Daoy (cell line): ENCODE measurements around the gene C9orf153. TPM values are rescaled to one million over a fixed set of nuclear protein-coding genes. Genes with fewer than 3 reads are reported as not detected.
"Not testable (repeated sequence)": the region's sequence is repeated elsewhere in the genome, so short reads cannot be mapped to it uniquely, and the experiment has no call there.

Source experiments
- DNase-seq: peaks from one replicate; pipeline ENCODE4 v3.0.0-alpha.2; 2015; ENCODE audit warnings: low read depth
- total RNA-seq: library from RNA; depleted of rRNA; stranded (reverse); fragments of >200 nt; shearing (Covaris generic); gene quantifications from 2 replicates; pipeline ENCODE4 v1.2.3, GENCODE V29; 2014

The C9orf153 gene
- total RNA-seq, 1 experiment from 2014 or later, result not detected

DNA sequence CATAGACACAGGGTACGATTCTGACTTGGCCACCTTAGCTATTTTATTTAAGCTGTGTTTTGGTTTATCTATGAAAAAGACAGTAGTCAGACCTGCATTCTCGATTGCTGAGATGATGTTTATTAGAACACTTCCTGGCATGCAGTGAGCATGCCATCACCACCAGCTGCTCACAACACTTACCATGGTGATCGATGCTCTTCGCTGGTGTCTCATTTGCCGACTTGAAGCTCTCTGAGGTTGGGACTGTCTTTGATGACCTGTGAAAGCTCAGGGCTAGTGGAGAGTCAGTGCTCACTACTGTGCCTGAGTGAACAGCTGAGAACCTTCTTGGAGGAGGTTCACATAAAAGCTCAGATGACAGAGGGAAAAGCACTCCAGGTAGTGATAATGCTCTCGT, 4.4 kb upstream of the C9orf153 start:
- no peak for DNase-seq

DNA sequence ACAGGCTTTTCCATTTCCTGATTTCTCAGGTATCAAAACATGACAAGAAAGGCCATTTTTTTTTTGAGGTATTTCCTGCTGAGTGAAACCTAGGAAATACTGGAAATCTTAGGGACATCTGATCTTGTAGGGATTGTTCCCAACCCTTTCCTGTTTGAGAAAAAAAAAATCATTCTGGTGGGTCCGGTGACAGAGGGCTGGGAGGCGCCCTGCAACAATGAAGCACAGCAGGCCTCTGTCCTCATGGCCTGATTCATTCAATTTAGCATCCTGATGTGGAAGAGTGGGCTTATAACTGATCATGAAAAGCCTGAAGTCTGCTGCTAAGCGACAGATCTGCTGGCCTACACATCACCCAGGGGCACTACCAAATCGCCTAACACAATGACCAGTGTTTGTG, 3.0 kb upstream of the C9orf153 start:
- DNase-seq, result no peak

DNA sequence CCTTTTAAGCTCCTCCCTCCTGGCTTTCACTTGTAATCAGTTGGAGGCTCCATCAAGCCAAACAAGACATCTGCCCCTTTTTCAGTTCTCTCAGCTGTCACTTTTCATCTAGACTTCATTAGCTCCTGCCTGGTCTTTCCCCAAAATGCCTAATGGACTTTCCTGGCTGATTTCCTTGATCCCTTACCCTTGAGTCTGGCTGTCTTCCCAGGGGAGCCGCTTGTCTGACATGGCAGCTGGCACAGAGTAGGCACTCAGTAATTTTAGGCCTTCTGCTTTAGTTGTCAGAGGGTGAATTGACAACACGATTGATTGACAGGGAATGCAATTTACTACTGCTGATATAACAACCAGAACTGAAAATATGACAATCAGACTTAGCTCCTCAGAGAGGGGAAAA, 2.1 kb downstream of the C9orf153 start:
- DNase-seq, result no peak

DNA sequence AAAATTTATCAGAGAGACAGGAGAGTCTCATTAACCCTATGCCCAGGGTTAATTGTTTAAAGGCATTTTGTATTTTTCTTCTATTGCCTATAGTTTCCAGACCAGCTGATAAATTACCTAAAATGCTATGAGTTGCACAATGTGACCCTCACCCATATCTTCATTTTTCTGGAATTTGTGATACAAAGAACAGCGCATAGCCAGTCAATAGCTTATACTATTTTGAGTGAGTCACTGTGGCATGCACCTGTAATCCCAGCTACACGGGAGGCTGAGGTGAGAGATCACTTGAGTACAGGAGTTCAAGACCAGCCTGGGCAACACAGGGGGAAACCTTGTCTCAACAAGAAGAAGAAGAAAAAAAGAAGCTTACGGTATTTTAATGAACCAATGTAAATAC, 2.8 kb downstream of the C9orf153 start:
- no peak for DNase-seq

DNA sequence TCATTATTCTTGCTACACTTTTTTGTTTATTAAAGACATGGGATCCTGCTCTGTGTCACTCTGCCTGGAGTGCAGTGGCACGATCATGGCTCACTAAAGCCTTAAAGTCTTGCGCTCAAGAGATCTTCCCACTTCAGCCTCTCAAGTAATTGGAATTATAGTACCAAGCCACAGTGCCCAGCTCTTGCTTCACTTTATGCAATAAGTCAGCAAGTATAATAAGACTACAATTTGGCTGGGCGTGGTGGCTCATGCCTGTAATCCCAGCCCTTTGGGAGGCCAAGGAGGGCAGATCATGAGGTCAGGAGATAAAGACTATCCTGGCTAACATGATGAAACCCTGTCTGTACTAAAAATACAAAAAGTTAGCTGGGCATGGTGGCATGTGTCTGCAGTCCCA, 5.9 kb downstream of the C9orf153 start:
- DNase-seq, result no peak

GRCh38 chr9:86252870-86253269, 6.6 kb downstream of the C9orf153 start:
- no peak for DNase-seq

DNA sequence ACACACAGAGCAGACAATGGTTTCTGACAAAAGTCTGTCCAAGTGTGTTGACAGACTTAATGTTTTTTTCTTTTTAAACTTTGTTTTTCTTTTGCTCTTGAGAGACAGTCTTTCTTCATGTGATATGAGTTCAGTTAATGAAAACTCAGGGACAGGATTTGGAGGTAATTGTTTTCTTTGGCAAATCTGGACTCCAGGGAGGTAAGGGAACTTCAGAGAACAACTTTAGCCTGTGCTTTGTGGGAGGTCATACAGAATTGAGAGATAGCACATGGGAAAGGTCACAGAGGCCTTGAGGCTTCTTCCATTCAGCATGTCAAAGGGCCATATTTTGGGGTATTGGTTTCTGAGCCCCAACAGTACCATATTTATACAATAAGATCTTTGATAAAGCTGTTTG, 9.3 kb downstream of the C9orf153 start:
- DNase-seq, result no peak

GRCh38 chr9:86248746-86249145, 10.7 kb downstream of the C9orf153 start:
- no peak for DNase-seq

- DNase-seq, result no peak
Measured at GRCh38 chr9:86246752-86247161, 12.7 kb downstream of the C9orf153 start.

DNA sequence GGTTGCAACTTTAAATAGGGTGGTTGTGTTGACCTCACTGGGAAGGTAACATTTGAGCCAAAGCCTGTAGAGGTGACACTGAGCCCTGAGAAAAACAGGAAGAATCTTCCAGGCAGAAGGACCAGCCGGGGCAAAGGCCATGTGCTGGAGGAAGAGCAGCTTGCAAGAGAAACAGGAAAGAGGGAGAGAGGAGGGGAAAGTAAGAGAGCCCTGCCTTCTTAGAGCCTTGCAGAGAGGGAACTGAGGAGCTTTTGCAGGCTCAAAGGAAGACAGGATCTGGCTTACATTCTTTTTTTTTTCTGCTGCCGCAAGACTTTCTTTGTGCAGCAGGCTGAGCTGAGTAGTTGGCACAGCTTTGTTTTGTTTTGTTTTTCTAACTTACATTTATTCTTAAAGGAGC, 17.4 kb downstream of the C9orf153 start:
- no peak for DNase-seq

DNA sequence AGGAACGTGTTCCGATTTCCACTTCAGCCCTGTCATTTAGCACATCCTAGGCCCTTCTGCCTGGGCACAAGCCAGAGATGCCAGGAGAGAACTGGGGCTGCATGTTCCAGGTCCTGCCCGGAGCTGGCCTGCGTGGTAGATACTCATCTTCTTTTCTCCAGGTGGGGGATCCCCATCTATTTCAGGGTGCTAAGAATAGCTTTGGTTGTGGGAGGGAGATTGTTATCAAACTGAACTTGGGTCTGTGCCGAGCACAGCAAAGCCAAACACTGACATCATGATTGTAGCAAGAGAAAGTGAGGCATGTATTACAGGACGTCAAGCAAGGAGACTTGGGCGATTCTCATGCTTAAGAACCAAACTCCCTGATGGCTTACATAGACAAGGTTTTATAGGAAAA, 18.2 kb downstream of the C9orf153 start:
- no peak for DNase-seq

DNA sequence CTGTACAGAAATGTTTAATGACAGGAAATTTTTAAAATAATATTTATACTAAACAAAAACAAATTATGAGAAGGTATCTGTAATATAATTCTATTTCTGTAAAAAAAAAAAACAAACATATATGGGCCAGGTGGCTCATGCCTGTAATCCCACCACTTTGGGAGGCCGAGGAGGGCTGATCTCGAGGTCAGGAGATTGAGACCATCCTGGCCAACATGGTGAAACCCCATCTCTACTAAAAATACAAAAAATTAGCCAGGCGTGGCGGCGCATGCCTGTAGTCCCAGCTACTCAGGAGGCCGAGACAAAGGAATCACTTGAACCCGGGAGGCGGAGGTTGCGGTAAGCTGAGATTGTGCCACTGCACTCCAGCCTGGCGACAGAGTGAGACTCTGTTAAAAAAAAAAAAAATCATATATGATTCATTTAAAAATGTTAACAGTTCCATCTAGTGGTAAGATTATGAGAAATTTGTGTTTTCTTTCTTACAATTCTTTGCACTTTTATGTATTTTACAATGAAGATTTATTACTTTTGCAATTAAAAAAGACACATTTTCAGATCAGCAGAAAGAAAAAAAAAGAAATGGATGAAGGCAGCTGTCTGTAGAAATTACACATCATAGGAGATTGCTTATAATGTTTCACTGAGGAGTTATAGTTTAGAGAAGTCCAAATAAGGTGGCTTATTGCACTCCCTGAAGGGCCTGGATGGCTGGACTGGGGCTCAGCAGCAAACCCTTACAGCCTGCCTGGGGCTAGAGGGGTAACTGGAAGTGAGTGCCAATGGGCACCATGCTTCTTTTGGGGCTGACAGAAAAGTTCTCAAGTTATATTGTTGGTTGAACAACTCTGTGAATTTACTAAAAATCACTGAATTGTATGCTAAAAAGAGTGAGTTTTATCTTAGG, 20.3 kb downstream of the C9orf153 start:
- DNase-seq, result peak; percentile 28

DNA sequence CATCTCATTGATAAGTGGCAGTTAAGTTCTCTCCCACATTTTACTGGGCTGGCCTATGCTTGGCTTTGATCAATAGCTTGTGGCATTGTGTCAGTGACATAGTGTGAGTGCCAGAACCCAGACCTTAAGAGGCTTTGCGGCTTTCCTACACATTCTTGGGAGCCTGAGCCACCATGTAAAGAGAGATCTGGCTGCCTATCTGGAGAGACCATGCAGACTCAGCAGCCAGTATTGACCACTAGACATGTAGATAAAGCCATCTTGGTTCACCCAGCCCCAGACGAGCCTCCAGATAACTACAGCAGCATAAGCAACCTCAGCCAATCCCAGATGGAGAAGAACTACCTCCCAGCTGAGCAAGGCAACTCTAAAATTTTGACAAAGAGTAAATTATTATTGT, 28.6 kb downstream of the C9orf153 start:
- DNase-seq, result no peak

DNA sequence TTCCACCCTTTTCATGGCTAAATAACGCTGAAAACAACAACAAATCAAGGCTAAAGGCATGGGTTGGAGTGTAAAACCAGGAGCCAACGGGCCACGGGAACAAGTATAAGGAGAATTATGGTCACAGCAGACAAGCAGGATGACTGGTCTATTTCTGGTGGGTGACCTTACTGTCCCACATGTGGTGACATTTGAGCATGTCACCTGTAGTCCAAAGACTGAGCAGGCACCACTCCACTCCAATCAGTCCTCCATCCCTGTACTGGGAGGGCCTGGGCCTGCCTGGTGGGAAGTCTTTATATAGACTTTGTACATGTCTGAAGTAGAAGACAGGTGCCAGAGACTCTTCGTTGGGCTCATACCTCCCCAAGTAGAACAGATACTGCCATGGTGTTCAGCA, 36.8 kb downstream of the C9orf153 start:
- no peak for DNase-seq

GRCh38 chr9:86219606-86220005, 39.9 kb downstream of the C9orf153 start:
- DNase-seq, result no peak

DNA sequence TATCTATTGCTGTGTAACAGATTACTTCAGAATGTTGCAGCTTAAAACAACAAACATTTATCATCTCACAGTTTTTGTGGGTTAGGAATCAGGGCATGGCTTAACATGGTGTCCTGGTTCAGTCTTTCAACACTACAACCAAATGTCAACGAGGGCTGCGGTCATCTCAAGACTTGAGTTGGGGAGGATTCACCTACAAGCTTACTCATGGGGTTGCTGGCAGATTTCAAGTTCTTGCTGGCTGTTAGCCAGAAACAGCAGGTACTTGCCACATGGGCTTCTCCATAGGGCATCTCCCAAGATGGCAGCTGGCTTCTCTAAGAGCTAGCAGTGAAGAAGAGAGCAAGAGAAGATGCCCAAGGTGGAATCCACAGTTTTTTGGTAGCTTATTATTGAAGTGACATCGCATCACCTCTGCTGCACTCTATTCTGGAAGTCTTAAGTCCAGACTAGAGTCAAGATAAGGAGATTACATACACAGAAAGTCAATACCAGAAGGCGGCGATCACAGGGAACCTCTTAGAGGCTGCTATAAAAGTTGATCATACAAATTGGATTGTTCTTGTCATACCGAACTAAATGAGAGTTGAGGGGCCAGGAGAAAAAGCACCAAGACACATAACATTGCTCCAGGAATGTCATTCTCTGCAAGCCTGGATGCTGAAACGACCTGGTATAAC, 42.2 kb downstream of the C9orf153 start:
- DNase-seq, result no peak

DNA sequence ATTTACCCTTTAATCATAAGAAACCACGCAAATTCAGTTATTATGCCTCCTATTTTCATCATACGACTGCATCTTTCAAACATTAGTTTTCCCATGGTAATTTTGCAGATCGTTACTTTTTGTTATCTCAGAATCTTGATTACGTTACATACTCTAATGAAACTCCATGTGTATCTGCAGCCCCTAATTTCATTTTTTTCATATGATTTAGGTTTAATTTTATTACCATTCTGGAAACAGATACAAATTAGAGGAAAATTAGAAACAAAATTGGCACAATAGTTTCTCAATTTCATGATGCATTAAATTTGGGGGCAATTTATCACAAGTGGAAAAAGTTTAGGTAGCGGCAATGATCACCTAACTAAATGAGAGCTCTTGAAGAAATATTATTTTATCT, 52.3 kb downstream of the C9orf153 start:
- no peak for DNase-seq

DNA sequence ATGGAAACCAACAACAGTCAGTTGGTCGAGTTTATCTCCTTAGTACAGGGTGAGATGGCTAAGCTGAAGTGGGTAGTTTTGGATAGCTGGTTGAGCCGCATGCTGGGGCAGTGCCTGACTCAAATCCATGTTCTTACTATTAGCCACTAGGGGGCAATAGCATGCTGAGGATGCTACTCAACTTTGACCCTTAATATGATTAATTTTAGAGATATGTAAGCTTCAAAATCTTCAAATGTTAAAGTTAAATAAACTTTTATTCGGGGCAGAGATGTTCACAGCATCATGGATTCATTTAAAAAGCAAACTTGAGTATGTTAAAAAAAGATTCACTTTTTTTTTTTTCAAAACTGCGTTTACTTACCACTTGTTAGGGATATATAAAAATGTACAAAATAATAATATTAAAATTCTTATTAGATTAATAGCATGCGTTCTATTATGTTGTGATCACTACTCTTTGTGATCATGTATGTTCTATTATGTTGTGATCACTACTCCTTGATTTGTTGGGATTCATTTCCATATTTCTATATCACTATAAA, 57.0 kb downstream of the C9orf153 start:
- DNase-seq, result peak; percentile 51

DNA sequence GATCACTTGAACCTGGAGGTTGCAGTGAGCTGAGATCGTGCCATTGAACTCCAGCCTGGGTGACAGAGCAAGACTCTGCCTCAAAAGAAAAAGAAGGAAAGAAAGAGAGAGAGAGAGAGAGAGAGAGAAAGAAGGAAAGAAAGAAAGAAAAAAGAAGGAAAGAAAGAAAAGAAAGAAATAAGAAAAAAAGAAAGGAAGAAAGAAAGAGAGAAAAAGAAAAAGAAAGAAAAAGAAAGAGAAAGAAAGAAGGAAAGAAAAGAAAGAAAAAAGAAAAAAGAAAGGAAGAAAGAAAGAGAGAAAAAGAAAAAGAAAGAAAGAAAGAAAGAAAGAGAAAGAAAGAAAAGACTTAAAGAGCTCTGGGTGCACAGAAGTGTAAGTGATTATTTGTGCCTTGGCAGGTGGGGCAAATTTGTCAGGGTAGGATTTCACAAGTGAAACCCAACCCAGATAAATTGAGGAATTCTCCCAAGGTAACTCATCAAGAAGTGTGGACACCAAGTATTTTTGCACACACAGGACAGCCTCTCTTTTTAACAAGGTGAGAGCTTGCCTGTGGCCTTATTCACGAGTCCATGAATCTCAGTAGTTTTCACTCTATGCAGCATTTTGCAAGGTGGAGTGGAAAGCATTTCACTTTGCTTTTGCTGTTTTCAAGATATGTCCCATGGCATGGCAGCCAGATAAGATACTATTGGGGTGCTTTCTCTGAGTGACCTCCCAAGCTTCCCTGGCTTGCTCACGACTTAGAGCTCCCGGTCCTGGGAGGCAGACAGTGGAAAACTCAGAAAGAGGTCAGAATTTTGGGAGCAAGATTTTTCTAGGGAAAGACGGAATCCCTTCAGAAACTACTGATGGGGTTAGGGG, 57.8 kb downstream of the C9orf153 start:
- DNase-seq, result no peak

DNA sequence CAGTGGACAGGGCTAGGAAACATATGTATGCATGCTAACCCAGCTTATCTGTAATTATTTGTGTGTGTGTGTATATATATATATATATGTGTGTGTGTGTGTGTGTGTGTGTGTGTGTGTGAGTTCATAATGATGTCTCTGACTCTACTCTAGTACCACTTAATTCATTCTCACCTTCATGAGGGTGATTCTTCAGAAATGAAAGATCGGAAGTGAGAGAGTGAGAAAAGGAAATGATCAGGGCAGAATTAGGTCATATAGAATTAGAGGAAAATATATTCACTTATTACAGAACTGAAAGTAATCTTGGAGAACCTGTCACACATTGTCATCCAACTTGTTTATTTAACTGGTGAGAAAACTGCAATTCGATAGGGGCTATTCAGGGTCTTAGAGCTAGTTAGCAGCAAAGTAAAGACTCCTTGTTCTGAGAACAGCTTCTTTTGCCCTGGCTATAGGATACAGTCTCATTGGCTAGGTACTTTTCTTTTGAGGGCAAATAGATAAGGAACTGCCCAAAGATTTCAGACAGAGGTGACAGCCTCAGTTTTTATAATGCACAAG, 58.8 kb downstream of the C9orf153 start:
- DNase-seq, result no peak

GRCh38 chr9:86193088-86193487, 66.4 kb downstream of the C9orf153 start:
- DNase-seq, result no peak

DNA sequence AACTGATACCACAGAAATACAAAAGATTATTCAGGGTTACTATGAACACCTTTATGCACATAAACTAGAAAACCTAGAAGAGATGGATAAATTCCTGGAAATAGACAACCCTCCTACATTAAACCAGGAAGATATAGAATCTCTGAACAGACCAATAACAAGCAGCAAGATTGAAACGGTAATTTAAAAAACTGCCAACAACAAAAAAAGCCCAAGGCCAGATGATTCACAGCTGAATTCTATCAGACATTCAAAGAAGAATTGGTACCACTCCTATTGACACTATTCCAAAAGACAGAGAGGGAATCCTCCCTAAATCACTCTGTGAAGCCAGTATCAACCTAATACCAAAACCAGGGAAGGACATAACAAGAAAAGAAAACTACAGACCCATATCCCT, 68.8 kb downstream of the C9orf153 start:
- DNase-seq, result not testable (repeated sequence)
